ENCODE results near the gene ZNF569.
A peak's percentile ranks its signal among the peaks of the same experiment; 100 is the strongest.
"Not testable (repeated sequence)": the region's sequence is repeated elsewhere in the genome, so short reads cannot be mapped to it uniquely, and the experiment has no call there.

ZNF569 gene

DNA sequence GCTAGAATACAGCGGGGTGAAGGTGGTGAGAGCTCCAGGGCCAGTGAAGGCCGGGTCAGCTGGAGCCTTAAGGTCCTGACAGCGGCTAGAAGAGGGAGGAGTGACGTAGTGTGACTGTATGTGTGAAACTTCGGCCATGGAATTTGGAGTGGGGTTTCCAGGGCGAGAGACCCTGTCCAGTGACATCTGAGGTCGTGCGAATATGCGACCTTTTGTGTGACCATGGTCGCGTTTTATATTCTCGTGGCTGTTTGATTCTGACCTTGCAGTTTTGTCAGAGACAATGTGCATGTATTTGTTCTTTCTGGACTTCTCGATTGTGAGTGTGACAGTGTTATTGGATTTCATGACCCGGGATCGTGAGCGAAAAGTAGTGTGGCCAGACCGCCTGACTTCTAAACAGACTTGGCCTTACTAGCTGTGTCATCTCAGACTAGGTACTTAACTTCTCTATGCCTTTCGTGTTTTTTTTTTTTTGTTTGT, 405 bp upstream of the ZNF569 start:
- DNase-seq (ENCODE audit: low read depth), result no peak
- in situ Hi-C loops (cut with HindIII; ENCODE audit: low sequenced_read_pairs), result no loop called here
- TF ChIP-seq, protein P1, sequence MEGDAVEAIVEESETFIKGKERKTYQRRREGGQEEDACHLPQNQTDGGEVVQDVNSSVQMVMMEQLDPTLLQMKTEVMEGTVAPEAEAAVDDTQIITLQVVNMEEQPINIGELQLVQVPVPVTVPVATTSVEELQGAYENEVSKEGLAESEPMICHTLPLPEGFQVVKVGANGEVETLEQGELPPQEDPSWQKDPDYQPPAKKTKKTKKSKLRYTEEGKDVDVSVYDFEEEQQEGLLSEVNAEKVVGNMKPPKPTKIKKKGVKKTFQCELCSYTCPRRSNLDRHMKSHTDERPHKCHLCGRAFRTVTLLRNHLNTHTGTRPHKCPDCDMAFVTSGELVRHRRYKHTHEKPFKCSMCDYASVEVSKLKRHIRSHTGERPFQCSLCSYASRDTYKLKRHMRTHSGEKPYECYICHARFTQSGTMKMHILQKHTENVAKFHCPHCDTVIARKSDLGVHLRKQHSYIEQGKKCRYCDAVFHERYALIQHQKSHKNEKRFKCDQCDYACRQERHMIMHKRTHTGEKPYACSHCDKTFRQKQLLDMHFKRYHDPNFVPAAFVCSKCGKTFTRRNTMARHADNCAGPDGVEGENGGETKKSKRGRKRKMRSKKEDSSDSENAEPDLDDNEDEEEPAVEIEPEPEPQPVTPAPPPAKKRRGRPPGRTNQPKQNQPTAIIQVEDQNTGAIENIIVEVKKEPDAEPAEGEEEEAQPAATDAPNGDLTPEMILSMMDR (IDR thresholded peaks at IDR 0.05; ENCODE audit: low read depth, low read length, missing control alignments), result no peak
- peak overlapping the region; percentile 97 for H3K4me3 ChIP-seq (ENCODE audit: low read depth, low read length)

DNA sequence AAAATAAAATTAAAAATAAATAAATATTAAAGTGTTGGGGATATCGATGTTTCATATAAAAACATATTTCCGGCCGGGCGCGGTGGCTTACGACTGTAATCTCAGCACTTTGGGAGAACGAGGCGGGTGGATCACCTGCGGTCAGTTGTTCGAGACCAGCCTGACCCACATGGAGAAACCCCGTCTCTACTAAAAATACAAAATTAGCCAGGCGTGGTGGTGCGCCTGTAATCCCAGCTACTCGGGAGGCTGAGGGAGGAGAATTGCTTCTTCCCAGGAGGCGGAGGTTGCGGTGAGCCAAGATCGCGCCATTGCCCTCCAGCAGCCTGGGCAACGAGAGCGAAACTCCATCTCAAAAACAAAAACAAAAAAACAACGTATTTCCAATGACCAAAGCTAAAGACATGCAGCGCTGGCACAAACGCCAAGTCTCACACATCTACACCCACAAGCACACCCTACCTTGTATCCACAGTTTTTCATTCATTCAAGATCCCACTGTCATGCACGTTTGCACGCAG, 907 bp downstream of the ZNF569 start:
- DNase-seq (ENCODE audit: low read depth), result no peak
- H3K4me3 ChIP-seq (ENCODE audit: low read depth, low read length), result peak overlapping the region; percentile 97
- in situ Hi-C loops (cut with HindIII; ENCODE audit: low sequenced_read_pairs), result no loop called here
- TF ChIP-seq, protein P1 (IDR thresholded peaks at IDR 0.05; ENCODE audit: low read depth, low read length, missing control alignments), result no peak

DNA sequence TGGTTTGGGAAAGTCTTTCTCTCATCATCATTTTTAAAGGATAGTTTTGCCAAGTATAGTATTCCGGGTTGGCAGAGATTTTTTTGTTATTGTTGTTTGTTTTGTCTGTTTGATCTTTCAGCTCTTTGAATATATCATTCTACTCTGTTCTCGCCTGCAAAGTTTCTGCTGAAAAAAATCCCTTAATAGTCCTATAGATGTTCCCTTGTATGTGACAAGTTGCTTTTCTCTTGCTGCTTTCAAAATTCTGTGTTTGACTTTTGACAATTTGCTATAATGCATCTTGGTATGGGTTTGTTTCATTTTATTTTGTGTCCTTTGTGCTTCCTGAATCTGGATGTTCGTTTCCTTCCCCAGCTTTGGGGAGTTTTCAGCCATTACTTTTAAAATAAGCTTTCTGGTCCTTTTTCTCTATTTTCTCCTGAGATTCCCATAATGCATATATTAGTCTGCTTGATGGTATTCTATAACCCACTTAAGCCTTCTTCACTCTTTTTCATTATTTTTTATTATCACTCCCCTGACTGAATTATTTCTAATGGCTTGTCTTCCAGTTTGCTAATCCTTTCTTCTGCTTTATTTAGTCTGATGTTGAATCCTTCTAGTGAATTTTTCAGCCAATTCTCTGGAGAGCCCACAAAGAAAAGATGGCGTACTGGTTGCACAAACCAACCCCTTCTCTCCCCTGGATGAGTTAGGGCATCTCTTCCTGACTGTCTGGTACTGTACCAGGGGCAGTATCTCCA, 14.6 kb downstream of the ZNF569 start:
- H3K4me3 ChIP-seq (ENCODE audit: low read depth, low read length), result no peak overlapping the region
- in situ Hi-C loops (cut with HindIII; ENCODE audit: low sequenced_read_pairs), result no loop called here
- no peak for DNase-seq (ENCODE audit: low read depth)
- TF ChIP-seq, protein P1 (IDR thresholded peaks at IDR 0.05; ENCODE audit: low read depth, low read length, missing control alignments), result no peak

DNA sequence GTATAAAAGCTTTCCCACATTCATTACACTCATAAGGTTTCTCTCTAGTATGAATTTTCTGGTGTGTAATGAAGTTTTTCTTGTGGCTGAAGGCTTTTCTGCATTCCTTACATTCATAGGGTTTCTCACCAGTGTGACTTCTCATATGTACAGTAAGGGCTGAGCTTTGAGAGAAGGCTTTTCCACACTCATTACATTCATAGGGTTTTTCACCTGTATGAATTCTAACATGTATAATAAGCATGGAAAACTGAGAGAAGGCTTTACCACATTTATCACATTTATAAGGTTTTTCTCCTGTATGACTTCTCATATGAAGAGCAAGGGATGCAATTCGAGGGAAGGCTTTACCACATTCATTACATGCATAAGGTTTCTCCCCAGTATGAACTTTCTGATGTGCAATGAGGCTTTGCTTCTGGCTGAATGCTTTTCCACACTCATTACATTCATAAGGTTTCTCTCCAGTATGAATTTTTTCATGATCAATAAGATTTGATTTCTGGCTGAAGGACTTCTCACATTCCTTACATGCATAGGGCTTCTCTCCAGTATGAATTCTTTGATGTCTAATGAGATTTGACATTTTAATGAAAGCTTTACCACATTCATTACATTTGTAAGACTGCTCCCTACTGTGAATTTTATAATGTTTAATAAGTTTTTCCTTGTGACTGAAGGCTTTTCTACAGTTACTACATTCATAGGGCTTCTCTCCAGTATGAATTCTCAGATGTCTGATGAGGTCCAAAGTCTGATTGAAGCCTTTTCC, 53.7 kb downstream of the ZNF569 start:
- TF ChIP-seq, protein P1 (IDR thresholded peaks at IDR 0.05; ENCODE audit: low read depth, low read length, missing control alignments), result no peak
- H3K4me3 ChIP-seq (ENCODE audit: low read depth, low read length), result no peak overlapping the region
- in situ Hi-C loops (cut with HindIII; ENCODE audit: low sequenced_read_pairs), result no loop called here
- DNase-seq (ENCODE audit: low read depth), result no peak

DNA sequence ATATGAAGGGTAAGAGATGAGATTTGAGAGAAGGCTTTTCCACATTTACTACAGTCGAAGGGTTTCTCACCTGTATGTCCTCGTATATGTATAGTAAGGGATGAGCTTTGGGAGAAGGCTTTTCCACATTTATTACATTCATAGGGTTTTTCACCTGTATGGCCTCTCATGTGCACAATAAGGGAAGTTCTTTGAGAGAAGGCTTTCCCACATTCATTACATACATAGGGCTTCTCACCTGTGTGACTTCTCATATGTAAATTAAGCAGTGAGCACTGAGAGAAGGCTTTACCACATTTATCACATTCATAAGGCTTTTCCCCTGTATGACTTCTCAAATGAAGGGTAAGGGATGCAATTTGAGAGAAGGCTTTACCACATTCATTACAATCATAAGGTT, 54.5 kb downstream of the ZNF569 start:
- TF ChIP-seq, protein P1 (IDR thresholded peaks at IDR 0.05; ENCODE audit: low read depth, low read length, missing control alignments), result no peak
- in situ Hi-C loops (cut with HindIII; ENCODE audit: low sequenced_read_pairs), result no loop called here
- no peak overlapping the region for H3K4me3 ChIP-seq (ENCODE audit: low read depth, low read length)
- DNase-seq (ENCODE audit: low read depth), result no peak

DNA sequence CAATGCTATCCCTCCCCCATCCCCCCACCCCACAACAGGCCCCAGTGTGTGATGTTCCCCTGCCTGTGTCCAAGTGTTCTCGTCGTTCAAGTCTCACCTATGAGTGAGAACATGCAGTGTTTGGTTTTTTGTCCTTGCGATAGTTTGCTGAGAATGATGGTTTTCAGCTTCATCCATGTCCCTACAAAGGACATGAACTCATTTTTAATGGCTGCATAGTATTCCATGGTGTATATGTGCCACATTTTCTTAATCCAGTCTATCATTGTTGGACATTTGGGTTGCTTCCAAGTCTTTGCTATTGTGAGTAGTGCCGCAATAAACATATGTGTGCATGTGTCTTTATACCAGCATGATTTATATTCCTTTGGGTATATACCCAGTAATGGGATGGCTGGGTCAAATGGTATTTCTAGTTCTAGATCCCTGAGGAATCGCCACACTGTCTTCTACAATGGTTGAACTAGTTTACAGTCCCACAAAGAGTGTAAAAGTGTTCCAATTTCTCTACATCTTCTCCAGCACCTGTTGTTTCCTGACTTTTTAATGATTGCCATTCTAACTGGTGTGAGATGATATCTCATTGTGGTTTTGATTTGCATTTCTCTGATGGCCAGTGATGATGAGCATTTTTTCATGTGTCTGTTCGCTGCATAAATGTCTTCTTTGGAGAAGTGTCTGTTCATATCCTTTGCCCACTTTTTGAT, 61.0 kb downstream of the ZNF569 start:
- H3K4me3 ChIP-seq (ENCODE audit: low read depth, low read length); in situ Hi-C loops (cut with HindIII; ENCODE audit: low sequenced_read_pairs); DNase-seq (ENCODE audit: low read depth): not testable (repeated sequence)
